HG02571 (cell line): Measurements from ENCODE around the gene TBC1D14.
"Not testable (repeated sequence)": the region's sequence is repeated elsewhere in the genome, so short reads cannot be mapped to it uniquely, and the experiment has no call there.

Experiments used
- ATAC-seq: cut with Tn5 transposase; IDR thresholded peaks from one replicate; pipeline ENCODE4 v1.9.1; 2021; ENCODE audit warnings: mild to moderate bottlenecking, moderate library complexity; ENCODE audit not compliant: unreplicated experiment

Gene TBC1D14

GRCh38 chr4:6890358-6890757 lies 19.3 kb upstream of the TBC1D14 start:
- no peak for ATAC-seq

GRCh38 chr4:6890971-6891370 lies 18.7 kb upstream of the TBC1D14 start:
- not testable (repeated sequence) for ATAC-seq

GRCh38 chr4:6891436-6892170 lies 18.0 kb upstream of the TBC1D14 start:
- no peak for ATAC-seq

GRCh38 chr4:6892190-6892908 lies 17.3 kb upstream of the TBC1D14 start:
- ATAC-seq, result no peak

GRCh38 chr4:6892909-6893202 lies 16.8 kb upstream of the TBC1D14 start:
- ATAC-seq, result no peak

GRCh38 chr4:6893449-6894085 lies 16.1 kb upstream of the TBC1D14 start:
- ATAC-seq, result no peak

GRCh38 chr4:6894086-6894478 lies 15.5 kb upstream of the TBC1D14 start:
- no peak for ATAC-seq

GRCh38 chr4:6894528-6895498 lies 14.8 kb upstream of the TBC1D14 start:
- ATAC-seq, result no peak

GRCh38 chr4:6896035-6896434 lies 13.6 kb upstream of the TBC1D14 start:
- ATAC-seq, result no peak

- ATAC-seq, result no peak
These were observed 10.9 kb upstream of the TBC1D14 start for GRCh38 chr4:6898763-6899162.

GRCh38 chr4:6900181-6900812 lies 9.3 kb upstream of the TBC1D14 start:
- ATAC-seq, result no peak

- no peak for ATAC-seq
These were observed 8.7 kb upstream of the TBC1D14 start for GRCh38 chr4:6900956-6901355.

- no peak for ATAC-seq
These were observed 7.8 kb upstream of the TBC1D14 start for GRCh38 chr4:6901669-6902317.

GRCh38 chr4:6902318-6903042 lies 7.1 kb upstream of the TBC1D14 start:
- no peak for ATAC-seq

GRCh38 chr4:6905516-6906445 lies 3.8 kb upstream of the TBC1D14 start:
- no peak for ATAC-seq

- not testable (repeated sequence) for ATAC-seq
These were observed 3.1 kb upstream of the TBC1D14 start for GRCh38 chr4:6906486-6906885.

- no peak for ATAC-seq
These were observed 1.9 kb upstream of the TBC1D14 start for GRCh38 chr4:6907658-6908191.
